A673 (cell line): Measurements from ENCODE around the gene HAUS7. TPM values are rescaled to one million over a fixed set of nuclear protein-coding genes. Genes with fewer than 3 reads are reported as not detected.

Experiments
- BruUV-seq: library from RNA; stranded (reverse); fragments of 400-500 nt; replicated peaks from 2 replicates; lab custom pipeline; 2021; lab: Mats Ljungman, UMichigan
- CTCF ChIA-PET: fragments of 300-600 bp; sonication (Branson Sonifier 250); formaldehyde crosslinking; loops from one replicate; lab custom pipeline; 2022; ENCODE audit warnings: antibody characterized with exemption; lab: Charles Lee
- POLR2A ChIA-PET: fragments of 300-600 bp; sonication (Branson Sonifier 250); formaldehyde crosslinking; loops from one replicate; lab custom pipeline; 2022; ENCODE audit warnings: antibody characterized with exemption; ENCODE audit not compliant: low non-redundant PET; lab: Charles Lee
- DNase-seq: peaks from one replicate; pipeline ENCODE4 v3.0.0-alpha.2; 2015; ENCODE audit warnings: low spot score
- H3K27ac ChIP-seq: fragments of 200-600 bp; sonication (generic); 2 replicates; pipeline ENCODE4 v1.5.1; 2016; ENCODE audit warnings: mixed run types, low read depth, mild to moderate bottlenecking, mixed read lengths, antibody characterized with exemption, low read length; ENCODE audit not compliant: poor library complexity, severe bottlenecking
- H3K27me3 ChIP-seq: fragments of 200-600 bp; sonication (generic); replicated peaks from 2 replicates; pipeline ENCODE4 v1.6.1; 2017; ENCODE audit warnings: mixed run types, low read depth, mild to moderate bottlenecking, mixed read lengths, antibody characterized with exemption, low read length; ENCODE audit not compliant: insufficient read depth, poor library complexity
- H3K36me3 ChIP-seq: fragments of 200-600 bp; sonication (generic); 2 replicates; pipeline ENCODE4 v1.6.1; 2016; ENCODE audit warnings: mixed run types, mild to moderate bottlenecking, mixed read lengths, antibody characterized with exemption, low read length; ENCODE audit not compliant: insufficient read depth, poor library complexity, severe bottlenecking
- H3K4me1 ChIP-seq: fragments of 200-600 bp; sonication (generic); 2 replicates; pipeline ENCODE4 v1.6.1; 2017; ENCODE audit warnings: mixed run types, mild to moderate bottlenecking, mixed read lengths, antibody characterized with exemption, low read length; ENCODE audit not compliant: insufficient read depth, poor library complexity, severe bottlenecking
- H3K4me3 ChIP-seq: fragments of 200-600 bp; sonication (generic); 2 replicates; pipeline ENCODE4 v1.5.1; 2016; ENCODE audit warnings: low read depth, mixed run types, mild to moderate bottlenecking, mixed read lengths, low read length; ENCODE audit not compliant: poor library complexity, severe bottlenecking
- H3K9me3 ChIP-seq: fragments of 200-600 bp; sonication (generic); 2 replicates; pipeline ENCODE4 v1.6.1; 2016; ENCODE audit warnings: mixed run types, low read depth, mild to moderate bottlenecking, mixed read lengths, antibody characterized with exemption, low read length; ENCODE audit not compliant: poor library complexity, severe bottlenecking
- EZH2 ChIP-seq: fragments of 200-600 bp; sonication (generic); IDR thresholded peaks from 2 replicates; pipeline ENCODE4 v1.6.1; 2017; ENCODE audit warnings: borderline replicate concordance, low read depth, mild to moderate bottlenecking, mixed read lengths, antibody characterized with exemption, low read length; ENCODE audit not compliant: poor library complexity, severe bottlenecking
- intact Hi-C: fragments of 100-400 bp; cut with micrococcal nuclease; formaldehyde crosslinking; loops from one replicate; pipeline ENCODE4 v1.10.0; 2022; ENCODE audit not compliant: unreplicated experiment
- total RNA-seq: library from RNA; stranded (reverse); gene quantifications from 2 replicates; pipeline ENCODE4 v1.2.3, GENCODE V29; 2021
- TF ChIP-seq, protein P1 (sequence below): fragments of 300-800, 200-600 bp; sonication (generic); conservative IDR thresholded peaks from 2 replicates; pipeline ENCODE4 v1.5.1; 2017; ENCODE audit warnings: low read depth, mild to moderate bottlenecking, antibody characterized with exemption, low read length, moderate library complexity, mixed read lengths

Gene HAUS7
- total RNA-seq, 1 experiment from 2014 or later, result 75.3 TPM

DNA sequence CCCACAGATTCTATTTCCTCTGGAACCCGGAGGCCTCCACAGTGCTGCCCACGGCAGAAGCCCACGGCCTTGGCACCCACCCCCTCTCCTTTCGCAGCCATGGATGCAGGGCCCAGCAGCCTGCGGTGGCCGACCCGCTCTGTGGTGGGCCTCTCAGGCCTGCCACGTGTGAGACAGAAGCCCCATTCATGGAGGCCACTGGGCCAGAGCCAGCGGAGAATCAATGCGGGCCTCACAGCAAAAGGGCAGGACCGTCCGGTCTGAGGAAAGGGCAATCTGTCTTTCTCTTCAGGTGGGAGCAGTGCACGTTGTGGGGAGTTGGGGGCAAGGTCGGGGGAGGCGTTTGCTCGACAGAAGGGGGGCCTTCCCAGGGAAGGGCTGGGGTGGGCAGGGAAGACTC lies 8.4 kb upstream of the HAUS7 start:
- DNase-seq, result no peak
- intact Hi-C loops, result no loop called here
- ChIA-PET CTCF (no interaction called here), POLR2A (no interaction called here)
- no peak overlapping the region for H3K27ac ChIP-seq
- H3K4me3 ChIP-seq, result no peak overlapping the region
- no peaks in the 10 kb centered on the region for H3K9me3 ChIP-seq
- TF ChIP-seq EZH2, result no peak
- TF ChIP-seq, protein P1, sequence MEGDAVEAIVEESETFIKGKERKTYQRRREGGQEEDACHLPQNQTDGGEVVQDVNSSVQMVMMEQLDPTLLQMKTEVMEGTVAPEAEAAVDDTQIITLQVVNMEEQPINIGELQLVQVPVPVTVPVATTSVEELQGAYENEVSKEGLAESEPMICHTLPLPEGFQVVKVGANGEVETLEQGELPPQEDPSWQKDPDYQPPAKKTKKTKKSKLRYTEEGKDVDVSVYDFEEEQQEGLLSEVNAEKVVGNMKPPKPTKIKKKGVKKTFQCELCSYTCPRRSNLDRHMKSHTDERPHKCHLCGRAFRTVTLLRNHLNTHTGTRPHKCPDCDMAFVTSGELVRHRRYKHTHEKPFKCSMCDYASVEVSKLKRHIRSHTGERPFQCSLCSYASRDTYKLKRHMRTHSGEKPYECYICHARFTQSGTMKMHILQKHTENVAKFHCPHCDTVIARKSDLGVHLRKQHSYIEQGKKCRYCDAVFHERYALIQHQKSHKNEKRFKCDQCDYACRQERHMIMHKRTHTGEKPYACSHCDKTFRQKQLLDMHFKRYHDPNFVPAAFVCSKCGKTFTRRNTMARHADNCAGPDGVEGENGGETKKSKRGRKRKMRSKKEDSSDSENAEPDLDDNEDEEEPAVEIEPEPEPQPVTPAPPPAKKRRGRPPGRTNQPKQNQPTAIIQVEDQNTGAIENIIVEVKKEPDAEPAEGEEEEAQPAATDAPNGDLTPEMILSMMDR, result no peak
- H3K36me3 ChIP-seq, result no peaks in the 10 kb centered on the region
- no peaks in the 10 kb centered on the region for H3K27me3 ChIP-seq
- peaks cover 31% of the 10 kb centered on the region for H3K4me1 ChIP-seq
- no TSS peak for BruUV-seq

DNA sequence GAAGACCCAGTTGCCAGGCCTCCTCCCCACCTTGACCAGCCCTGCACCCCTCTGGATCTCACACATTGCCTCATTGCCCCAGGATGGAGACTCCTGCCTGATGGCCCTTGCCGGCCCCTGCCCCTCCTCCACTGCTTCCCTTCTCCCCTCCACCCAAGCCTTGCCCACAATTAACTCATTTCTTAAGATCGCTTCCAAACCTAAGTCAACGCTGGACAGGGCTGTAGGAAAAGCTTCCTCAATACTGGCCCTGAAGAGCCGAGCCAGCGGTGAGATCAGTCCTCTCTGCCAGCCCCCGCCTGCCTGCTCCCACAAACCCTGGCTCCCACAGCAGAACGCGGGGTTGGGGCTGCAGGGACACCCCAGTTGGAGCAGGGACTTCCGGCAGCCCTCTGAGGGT lies 7.5 kb upstream of the HAUS7 start:
- intact Hi-C loops, result no loop called here
- Histone ChIP-seq H3K9me3 (no peaks in the 10 kb centered on the region), H3K4me3 (no peak overlapping the region), H3K4me1 (peaks cover 31% of the 10 kb centered on the region), H3K36me3 (no peaks in the 10 kb centered on the region), H3K27me3 (no peaks in the 10 kb centered on the region), H3K27ac (peak overlapping the region; percentile 71)
- ChIA-PET POLR2A (no interaction called here), CTCF (no interaction called here)
- TF ChIP-seq, protein P1, result no peak
- TF ChIP-seq EZH2, result no peak
- DNase-seq, result no peak
- BruUV-seq, result no TSS peak

DNA sequence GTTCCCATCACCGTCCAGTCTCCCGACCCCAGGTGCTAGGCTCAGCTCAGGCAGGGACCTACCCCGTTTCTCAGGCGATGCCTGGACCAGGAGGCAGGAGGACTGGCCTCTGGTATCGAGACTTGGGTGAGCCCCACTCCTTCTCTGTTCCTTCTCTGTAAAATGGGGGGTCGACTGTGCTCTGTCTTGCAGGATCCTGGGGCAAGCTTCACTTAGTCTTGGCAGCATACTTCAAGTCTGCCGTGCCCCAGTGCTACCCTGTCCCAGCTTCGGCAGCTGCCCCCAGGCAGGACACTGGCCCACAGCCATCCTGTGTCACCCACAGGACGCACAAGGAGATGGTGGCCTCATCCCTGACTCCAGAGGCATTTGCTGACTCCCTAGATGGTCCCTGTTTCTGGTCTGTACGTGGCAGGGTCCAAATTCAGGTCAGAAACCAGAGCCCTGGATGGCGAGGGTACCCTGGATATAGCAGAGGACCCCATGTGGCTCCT lies 7.0 kb upstream of the HAUS7 start:
- H3K27me3 ChIP-seq, result no peaks in the 10 kb centered on the region
- H3K4me3 ChIP-seq, result no peak overlapping the region
- POLR2A ChIA-PET, result no interaction called here
- no TSS peak for BruUV-seq
- no peak for DNase-seq
- peak overlapping the region; percentile 71 for H3K27ac ChIP-seq
- intact Hi-C loops, result no loop called here
- no peaks in the 10 kb centered on the region for H3K36me3 ChIP-seq
- no peaks in the 10 kb centered on the region for H3K9me3 ChIP-seq
- CTCF ChIA-PET, result no interaction called here
- peaks cover 31% of the 10 kb centered on the region for H3K4me1 ChIP-seq
- no peak for TF ChIP-seq EZH2
- TF ChIP-seq, protein P1, result no peak
